Right lobe of liver (tissue), 4 donors: Measurements from ENCODE around the gene SIGLEC10.

Experiments used
- CTCF ChIP-seq, 4 donors: fragments of 200-600 bp in 3 of 4; fragments of 450-650 bp in 1 of 4; IDR thresholded peaks; one replicate each; pipeline versions ENCODE4 v1.5.1 to v1.8.0; 2016 to 2022; ENCODE audit warnings: antibody characterized with exemption in 4 of 4, mild to moderate bottlenecking in 2 of 4
- POLR2A ChIP-seq: fragments of 450-650 bp; IDR thresholded peaks from one replicate; pipeline ENCODE4 v1.6.1; 2017; ENCODE audit warnings: antibody characterized with exemption, mild to moderate bottlenecking
- donor health status: DM: no; HTN: no; CAD: no.
- donor health status: DM: no; HTN: no; CAD: no.
- donor health status: DM: no; HTN: yes; CAD: no.

- no peak for TF ChIP-seq CTCF (IDR thresholded peaks at IDR 0.05)
- TF ChIP-seq POLR2A: no peak
Measured at GRCh38 chr19:51434456-51434855, 17.0 kb upstream of the SIGLEC10 start.
